ENCODE measurements around the gene GRAMD2B.
A peak's percentile ranks its signal among the peaks of the same experiment; 100 is the strongest.

The GRAMD2B gene

GRCh38 chr5:126514558-126515141 is 91.4 kb downstream of the GRAMD2B start:
- DNase-seq, result no peak

DNA sequence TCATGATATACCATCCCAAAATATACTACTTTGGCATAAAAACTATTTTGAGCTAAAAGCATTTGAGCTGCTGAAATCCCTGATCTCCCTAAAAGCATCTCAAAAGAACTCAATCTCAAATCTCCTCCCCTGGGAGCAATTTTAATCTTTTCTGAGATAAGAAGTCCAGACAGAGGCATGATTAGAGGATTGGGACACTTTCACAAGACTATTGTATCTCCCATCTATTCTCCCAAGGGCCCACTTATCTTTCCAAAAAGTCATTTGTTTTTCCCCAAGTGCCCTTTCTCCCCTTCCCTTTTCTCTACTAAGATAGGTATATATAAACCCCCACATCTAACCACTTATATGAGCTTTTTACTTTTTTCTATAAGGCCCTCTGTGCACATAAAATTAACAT is 92.1 kb downstream of the GRAMD2B start:
- peak; percentile 36 for DNase-seq

GRCh38 chr5:126516133-126516532 is 92.9 kb downstream of the GRAMD2B start:
- peak; percentile 94 for DNase-seq

DNA sequence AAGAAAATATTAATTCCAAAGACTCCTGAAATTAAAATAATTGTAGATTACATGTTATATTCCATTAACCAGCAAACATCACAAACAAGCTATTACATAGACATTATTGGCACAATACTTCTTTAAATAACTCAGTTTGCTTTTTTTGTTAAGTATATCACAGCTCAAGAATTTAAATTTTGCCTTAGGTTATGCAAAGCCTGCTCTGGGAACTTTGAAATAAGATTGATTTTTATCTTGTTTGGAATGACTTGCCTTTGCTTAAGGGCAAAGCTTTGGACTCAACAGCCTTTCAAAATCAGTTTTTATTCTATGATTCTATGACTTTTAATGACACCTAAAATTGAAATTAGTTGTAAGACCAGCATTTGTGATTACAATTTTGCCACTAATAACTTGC is 93.6 kb downstream of the GRAMD2B start:
- no peak for DNase-seq

DNA sequence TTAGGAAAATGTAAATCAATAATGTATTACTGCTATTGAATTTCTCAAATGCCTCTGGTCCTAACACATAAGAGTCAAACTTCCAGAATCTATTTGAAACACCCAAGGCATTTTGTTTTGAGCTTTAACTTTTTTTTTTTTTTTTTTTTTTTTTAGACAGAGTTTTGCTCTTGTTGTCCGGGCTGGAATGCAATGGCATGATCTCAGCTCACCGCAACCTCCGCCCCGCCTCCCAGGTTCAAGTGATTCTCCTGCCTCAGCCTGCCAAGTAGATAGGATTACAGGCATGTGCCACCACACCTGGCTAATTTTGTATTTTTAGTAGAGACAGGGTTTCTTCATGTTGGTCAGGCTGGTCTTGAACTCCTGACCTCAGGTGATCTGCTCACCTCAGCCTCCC is 96.0 kb downstream of the GRAMD2B start:
- DNase-seq, result peak; percentile 21

DNA sequence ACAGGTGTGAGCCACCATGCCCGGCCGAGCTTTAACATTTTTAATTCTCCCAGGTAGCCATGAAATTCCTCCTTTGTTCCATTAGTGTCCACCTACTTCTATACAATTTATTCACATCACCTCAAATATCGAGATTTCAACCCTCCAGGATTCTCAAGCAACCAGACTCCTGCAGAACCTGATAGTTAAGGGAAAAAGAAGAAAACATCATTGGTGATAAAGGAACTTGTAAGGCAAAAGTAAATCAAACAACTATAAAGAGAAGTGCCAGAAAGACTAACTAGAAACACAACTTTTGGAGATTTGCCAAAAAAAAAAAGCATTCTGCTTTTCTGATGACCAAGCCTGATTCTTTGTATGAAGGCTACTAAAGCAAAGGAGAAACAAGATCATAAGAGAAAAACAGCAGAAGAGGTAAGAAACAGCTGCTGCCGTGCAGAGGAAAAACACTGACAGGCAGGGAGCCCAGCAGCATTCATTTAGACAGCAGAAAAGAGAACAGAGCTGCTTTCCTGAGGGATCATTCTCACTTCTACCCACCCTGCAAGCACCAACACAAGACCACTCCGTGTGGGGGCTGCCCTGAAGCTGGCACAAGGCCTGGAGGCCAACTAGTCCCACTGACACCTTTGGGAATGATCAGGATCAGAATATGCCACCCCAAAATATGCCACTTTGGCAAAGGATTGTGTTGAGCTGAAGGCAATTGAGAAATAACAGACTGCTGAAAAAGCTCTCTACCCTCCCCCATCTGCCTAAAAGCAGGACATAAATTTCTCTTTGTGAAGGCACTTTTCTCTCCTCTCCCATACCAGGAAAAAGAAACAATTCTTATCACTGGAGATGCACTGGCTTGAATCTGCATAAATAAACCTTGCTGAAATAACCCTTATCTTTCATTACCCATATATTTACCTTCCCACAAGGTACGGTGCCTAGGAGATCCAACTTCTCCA is 96.7 kb downstream of the GRAMD2B start:
- peak; percentile 61 for DNase-seq

DNA sequence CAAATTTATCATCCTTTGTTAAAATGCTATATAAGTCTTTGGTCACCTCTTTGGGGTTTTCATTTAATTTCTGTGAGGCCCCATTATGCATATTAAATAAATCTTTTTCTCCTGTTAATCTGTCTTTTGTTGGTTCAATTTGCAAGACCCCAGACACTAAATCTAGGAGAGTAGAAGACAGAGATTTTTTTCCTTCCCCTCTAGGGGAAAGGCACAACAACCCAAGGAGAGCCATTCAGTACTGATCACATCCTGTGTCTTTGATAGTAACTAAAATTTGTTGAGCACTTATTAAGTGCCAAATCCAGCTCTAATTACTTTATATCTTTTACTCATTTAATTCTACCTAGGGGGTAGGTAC is 97.4 kb downstream of the GRAMD2B start:
- DNase-seq, result no peak

DNA sequence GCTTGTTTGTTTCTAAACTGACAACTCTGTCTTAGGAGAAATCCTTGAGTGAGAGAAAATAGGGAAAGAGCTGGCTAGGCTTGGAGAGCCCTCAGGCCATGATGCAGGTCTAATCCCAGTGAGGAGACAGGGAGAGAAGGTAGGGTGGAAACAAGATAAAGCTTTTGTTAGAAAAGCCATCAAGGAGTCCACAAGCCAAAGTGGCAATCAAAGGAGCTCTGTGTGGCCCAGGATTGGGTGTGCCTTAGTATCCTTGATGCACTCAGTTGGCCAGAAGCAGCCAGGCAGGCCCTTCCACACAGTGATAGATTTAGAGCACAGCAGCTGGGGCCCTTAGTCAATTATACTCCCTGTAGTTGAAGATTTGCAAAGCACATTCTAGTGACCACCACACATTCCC is 97.9 kb downstream of the GRAMD2B start:
- peak; percentile 21 for DNase-seq

DNA sequence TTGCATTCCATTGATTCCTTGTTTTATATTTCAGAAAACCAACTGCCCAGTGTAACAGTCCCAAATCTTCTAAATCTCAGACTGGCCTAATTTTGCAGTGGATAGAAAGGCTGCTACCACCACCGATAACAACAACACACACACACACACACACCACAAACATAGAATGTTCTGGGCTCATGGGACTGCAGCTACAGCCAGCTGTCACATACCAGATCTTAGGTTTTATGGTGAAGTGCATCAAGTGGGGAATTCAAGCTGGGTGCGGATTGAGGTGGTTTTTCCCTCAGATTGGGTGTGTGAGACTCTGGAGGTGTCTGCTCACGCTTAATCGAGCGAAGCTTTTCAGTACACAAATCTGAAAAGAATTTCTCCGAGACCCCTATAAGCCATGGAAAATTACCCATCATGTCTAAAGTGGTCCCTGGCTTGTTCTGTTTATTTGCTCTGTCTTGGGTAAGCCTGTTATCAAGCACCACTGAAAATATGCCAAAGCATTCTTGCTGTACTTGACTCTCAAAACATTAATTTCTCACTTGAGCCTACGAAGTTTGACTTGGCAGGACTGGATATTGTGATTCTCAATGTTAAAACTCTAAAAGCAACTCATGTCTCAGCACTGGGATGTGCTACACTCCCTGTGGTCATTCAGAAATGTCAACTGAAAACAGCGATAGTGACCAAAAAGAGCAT is 100.8 kb downstream of the GRAMD2B start:
- DNase-seq, result no peak

GRCh38 chr5:126525630-126526245 is 102.5 kb downstream of the GRAMD2B start:
- DNase-seq, result peak; percentile 68

DNA sequence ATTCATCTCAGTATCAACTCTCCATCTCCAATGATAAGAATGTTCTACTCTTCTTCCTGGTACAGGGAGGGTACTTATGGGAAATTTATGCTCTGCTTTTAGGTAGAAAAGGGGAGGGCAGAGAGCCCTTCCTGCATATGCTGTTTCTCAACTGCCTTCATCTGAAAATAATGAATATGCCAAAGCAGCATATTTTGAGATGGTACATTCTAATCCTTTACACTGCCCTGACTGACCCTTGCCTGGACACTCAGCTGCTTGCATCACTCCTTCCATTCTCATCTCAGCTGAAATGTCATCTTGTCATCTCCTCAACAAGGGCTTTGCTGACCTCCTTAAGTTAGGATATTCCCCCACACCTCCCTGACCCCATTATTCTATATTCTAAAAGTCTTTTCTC is 103.3 kb downstream of the GRAMD2B start:
- no peak for DNase-seq

- no peak for DNase-seq
Observed at GRCh38 chr5:126527158-126527557, 103.9 kb downstream of the GRAMD2B start.

DNA sequence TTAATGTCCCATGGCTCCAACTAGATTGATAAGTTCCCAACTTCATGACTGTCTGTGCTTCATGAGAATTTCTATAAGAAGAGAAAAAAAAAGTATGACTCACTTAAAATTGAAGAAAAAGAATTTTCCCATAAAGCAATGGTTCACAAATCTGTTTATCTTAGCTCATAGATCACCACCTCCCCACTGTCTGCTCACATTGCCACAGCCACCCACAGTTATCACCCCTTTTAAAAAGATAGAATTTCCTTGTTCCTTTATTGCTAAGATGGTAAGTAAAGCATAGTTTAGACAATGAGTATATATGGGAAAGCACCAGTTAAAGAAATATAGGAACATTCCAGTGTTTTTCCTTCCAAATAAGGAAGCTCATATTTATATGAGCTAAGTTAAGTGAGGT is 104.7 kb downstream of the GRAMD2B start:
- DNase-seq, result no peak

- peak; percentile 64 for DNase-seq
Observed at GRCh38 chr5:126531543-126532120, 108.4 kb downstream of the GRAMD2B start.

DNA sequence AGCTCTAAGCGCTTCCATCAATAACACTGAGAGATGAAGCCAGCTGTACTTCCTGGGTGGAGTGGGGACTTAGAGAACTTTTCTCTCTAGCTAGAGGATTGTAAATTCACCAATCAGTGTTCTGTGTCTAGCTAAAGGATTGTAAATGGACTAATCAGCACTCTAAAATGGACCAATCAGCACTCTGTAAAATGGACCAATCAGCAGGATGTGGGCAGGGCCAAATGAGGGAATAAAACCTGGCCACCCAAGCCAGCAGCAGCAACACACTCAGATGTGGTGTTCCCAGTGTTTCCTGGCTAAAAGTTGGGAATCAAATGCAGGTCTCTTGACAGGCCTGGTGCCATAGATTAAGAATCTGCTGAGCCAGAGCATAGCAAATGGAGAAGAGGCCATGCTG is 111.3 kb downstream of the GRAMD2B start:
- DNase-seq, result no peak

- peak; percentile 21 for DNase-seq
Observed at GRCh38 chr5:126535856-126536545, 112.8 kb downstream of the GRAMD2B start.

- no peak for DNase-seq
Observed at GRCh38 chr5:126536874-126537273, 113.7 kb downstream of the GRAMD2B start.

DNA sequence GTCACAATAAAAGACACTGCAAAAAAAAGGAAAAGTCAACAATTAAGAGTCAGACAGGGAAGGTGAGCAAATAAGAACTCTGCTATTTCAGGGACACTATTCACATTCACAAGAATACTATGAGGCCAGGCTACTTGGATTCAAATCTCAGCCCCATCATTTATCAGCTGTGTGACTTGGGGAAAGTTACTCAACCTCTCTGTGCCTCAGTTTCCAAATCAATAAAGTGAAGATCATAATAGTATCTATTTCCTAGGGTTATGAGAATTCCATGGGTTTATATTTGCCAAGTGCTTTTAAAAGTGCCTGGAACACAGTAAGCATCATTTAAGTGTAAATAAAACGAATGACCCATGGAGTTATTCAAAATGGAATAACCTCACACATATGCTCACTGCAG is 115.4 kb downstream of the GRAMD2B start:
- DNase-seq, result peak; percentile 71

DNA sequence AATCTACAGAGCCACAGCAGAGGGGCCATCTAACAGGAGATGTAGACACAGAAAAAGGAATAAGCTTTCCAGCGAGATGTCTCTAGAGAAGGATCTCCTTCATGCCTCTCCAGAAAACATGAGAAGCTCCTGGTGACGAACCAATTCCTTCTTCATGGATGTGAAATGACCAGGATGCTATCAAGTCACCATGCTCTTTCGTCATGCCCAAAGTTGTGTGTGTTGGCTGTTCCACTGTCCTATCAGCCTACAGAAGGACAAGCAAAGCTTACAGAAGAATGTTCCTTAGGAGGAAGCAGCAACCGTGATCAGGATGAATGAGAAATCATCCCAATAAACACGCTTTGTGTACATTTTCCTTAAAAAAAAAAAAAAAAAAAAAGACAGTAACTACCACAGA is 117.4 kb downstream of the GRAMD2B start:
- DNase-seq, result no peak

GRCh38 chr5:126542441-126542840 is 119.2 kb downstream of the GRAMD2B start:
- DNase-seq, result no peak

DNA sequence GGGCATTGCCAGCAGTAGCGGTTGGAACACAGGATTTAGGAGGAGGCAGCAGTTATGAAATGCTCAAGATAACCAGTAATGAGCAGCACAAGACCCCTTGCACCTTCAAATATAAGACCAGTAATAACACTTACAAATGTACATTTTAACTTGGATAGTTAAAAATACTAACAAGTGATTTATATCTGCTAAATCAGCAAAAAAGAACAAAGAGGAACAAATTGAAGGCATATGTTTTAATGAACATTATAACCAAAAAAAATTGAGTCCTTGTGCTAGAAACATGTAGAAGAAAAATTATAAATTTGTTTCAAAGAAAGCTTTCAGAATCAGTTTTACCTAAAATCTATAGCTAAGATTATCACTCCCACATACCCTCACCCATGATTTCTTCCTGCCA is 119.8 kb downstream of the GRAMD2B start:
- DNase-seq, result no peak

GRCh38 chr5:126543660-126544059 is 120.5 kb downstream of the GRAMD2B start:
- DNase-seq, result no peak
